ENCODE results near the gene RAB25.
"Not testable (repeated sequence)": the region's sequence is repeated elsewhere in the genome, so short reads cannot be mapped to it uniquely, and the experiment has no call there.

RAB25 gene

DNA sequence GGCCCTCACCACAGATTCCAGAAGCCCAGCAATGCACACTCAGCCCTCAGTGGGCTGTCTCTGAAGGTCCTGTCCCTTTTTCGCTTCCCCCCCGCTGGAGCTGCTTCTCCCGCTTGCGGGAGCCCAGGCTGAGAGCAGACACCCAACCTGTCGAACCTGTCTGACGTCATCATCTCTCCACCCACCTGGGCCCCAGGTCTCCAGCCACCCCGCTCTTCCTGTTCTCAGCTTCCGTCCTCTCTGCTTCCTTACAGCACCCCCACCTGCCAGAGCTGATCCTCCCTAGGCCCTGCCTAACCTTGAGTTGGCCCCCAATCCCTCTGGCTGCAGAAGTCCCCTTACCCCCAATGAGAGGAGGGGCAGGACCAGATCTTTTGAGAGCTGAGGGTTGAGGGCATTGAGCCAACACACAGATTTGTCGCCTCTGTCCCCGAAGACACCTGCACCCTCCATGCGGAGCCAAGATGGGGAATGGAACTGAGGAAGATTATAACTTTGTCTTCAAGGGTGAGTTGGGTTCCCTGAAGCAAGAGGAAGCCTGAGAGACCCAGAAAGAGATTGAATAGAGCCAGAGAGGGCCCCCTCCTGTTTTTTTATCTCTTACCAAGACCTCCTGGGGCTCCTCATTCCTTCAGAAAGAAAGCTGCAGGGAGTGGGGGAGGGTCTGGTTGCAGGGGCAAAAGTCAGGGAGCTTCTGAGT, at the start of gene RAB25:
Gene RAB25 (plus strand): TSS at position 224 of the 700 bp plus-strand sequence. CDS start 241 bp downstream, at position 465.
- no peak for DNase-seq

DNA sequence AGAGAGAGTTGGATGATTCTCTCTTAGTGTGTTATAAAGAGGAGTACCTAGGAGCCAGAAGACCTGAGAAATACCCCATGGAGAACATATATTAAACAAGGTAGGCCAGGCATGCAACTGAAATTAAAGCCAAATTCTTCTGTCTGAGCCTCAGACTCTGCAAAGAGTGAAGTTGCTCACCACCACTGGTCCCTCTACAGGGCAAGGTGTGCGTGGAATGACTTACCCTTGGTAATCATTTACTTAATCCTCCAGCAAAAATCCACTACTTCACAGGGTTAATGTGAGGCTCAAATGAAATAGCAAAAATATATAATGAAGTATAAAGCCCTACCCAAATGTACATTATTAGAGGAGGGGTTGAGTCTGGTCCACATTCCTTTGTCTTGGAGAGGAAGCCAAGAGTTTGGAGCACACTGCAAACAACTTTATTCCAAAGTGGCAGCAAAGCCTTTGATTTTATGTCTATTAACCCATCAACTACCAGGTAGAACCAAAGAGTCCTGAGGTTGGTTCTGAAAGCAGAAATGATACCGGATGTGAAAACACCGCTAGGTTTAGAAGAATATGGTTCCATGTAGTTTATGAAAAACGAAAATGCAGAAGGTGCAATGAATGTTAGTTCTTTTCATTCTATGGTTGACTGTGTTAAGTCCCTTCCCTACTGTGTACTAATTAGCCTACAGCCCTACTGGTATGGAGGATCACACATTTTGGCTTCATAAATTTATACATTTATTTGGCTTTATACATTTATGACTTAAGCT, 48.7 kb upstream of the RAB25 start:
- DNase-seq = no peak

DNA sequence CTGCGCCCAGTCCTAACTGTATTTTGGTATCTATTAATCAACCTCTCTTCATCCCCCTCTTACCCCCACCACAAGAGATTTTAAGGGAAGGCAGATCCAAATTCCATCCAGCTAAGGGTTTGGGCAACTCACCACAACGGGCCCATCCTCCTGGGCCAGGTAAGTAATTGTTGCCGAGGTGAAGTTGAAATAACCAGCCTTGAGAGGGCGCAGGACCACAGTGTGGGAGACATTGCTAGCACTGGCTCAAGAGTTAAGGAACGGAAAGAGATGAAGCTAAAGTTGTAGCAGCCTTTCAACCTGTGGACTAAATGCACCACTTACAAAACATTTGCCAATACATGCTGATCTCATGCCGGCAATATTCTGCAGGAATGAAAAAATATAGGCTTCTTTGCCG, 46.1 kb upstream of the RAB25 start:
- DNase-seq = no peak

DNA sequence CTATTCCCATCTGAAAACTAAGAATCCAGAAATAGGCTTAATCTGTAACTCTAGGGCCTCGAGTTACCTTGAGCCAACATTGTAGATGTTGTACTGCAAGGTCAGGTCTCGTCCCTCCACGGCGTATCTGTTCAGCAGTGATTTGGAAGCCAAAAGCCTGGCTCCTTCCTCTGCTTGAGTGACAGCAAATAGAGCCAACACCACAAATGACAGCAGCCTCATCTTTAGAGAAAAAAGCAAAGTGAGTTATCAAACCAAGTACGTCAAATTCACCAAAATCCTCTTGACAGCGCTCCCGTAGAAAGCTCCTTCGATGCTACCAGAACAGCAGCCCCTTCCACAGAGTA, 41.0 kb upstream of the RAB25 start:
- DNase-seq = no peak

DNA sequence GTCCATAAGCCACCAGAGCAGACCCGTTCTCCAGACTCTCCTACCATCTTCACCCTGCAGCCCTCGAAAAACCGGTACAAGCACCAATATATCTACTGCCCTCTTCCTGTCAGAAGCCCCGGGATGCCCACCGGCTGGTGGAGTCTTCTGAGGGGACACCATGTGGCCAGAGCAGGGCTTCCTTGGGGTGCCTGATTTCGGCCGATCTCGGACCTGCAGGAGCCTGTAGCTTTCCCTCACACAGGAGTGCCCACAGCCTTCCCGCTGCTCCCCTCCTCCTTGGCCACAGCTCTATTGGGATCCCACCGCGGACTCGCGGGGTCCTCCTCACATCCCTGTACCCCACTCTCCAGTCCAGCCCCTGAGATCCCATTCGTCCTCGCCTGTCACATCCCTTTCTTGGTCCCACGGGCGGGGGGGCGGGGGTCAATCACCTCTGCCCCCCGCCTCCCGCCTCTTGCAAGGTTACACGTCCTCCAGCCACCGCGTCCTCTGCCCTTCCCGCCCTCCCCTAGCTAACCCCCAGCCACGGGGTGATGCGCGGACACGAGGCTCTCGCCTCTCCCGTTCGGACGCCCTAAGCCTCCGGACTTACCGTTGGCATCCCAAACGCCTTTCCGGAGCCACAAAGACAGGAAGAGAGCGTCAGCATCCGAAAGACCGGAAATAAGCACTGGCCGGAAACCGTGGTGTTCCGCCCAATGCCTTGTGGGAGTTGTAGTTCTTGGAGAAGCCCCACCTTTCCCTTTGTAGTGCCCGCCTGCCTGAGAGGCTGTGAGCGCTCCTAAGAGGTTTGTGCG, 40.5 kb upstream of the RAB25 start, which contains the start of gene SSR2:
Gene SSR2 (minus strand): TSS at position 659 of the 800 bp plus-strand sequence. CDS start 784 bp downstream, outside the sequence.
- peak; percentile 45 to 95 (median 82) for DNase-seq

DNA sequence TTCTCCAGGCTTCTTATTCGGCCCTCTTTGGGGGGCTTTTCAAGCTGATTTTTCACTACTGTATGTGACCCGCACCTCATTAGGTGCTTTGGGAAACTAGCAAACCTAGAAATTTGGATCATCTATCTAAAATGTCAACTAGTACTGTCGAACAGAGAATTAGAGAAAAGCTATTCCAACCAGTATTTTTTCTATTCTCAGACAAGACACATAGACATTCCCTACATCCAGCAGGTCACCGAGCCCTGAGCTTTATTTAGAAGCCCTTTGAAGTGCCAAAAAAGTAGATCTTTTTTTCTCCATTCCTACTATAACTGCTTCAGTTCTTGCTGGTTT, 39.9 kb upstream of the RAB25 start:
- DNase-seq = no peak

DNA sequence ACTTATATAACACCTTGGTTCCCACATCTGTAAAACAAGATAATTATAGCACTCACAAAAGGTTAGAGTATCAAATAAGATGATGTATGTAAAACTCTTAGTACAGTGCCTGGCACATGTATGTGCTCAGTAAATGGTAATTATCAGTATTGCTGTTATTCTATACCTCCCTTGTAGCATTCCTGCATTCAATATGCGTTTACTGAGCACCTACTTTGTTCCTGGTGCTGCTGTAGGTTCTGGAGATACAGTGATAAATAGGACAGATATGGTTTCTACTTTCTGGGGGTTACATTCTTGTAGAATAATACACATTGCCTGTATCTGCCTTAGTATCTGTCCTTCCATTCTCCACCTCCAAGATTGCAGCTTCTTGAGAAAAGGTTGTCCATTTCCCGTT, 39.0 kb upstream of the RAB25 start:
- DNase-seq = no peak

DNA sequence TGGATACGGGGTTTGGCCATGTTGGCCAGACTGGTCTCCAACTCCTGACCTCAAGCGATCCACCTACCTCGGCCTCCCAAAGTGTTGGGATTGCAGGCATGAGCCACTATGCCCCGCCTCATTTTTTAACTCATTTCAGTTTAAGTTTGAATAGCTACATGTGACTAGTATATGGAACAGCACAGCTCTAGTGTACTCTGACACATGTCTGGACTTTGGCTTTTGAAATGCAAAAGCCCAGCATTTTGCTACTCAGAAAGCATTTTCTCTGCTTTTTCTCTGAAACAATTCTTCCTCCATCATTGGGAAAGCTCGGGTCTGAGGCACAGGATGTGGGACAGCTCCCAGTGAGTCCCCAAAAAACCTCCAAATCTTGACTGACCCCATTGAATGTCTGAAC, 36.2 kb upstream of the RAB25 start:
- no peak for DNase-seq

DNA sequence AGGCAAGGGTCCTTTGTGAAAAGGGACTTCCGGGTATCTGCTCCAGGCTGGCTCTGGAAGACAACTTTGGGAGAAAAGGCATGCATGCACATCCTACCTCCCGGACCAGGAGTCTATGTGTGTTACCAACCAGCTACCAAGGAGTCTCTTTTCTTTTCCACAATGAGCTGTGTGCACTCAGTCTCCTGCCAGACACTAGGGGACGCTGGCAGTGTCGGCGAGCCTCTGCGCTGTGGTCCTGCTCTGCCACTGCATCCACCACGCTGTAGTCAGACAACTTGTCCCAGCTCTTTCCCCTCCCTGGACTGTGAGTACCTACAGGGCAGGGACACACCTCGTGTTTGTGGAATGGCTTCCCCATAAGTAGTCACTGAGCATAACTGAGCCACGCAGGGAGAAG, 35.1 kb upstream of the RAB25 start:
- peak in 14 of 56 donors; percentile 0 to 41 (median 8) for DNase-seq

DNA sequence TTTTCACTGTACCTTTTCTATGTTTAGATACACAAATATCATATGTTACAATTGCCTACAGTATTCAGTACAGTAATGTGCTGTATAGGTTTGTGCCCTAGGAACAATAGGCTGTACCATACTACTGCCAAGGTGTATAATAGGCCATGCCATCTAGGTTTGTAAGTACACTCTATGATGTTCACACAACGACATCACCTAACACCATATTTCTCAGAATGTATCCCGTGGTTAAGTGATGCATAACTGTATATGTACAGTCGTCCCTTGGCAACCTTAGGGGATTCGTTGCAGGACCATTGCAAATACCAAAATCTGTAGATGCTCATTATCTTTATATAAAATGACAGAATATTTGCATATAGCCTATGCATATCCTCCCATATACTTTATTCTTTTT, 34.4 kb upstream of the RAB25 start:
- DNase-seq = no peak

DNA sequence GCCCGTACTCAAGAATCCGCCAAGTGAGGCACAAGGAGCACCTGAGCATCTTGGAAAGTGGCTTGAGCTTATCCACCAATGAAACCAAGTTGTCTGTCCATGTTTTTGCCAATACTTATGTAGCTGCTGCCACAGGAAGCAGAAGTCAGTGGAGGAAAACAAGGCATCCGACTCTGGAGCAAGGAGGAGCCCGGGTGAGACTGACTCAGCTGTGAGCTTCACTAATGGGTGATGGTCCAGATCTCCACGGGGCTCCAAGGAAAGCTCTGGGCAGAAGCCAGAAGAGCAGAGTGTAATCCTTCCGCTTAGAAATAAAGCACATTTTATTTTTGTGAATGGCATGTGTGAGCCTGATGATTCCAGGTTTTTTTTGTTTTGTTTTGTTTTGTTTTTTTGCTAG, 27.9 kb upstream of the RAB25 start:
- no peak for DNase-seq

DNA sequence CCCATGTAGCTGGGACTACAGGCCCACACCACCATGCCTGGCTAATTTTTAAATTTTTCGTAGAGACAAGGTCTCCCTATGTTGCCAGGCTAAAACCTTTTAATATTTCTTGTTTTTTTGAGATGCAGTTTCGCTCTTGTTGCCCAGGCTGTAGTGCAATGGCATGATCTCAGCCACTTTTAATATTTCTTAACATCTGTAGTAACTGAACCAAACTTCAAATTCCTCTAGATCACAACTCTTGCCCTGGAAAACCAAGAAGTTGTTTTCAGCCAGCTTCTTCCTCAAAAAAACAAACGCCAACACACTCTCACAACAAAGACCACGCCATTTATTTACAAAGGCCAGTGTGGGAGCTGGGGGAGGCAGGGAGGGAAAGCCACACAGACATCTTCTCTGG, 26.0 kb upstream of the RAB25 start:
- not testable (repeated sequence) for DNase-seq

DNA sequence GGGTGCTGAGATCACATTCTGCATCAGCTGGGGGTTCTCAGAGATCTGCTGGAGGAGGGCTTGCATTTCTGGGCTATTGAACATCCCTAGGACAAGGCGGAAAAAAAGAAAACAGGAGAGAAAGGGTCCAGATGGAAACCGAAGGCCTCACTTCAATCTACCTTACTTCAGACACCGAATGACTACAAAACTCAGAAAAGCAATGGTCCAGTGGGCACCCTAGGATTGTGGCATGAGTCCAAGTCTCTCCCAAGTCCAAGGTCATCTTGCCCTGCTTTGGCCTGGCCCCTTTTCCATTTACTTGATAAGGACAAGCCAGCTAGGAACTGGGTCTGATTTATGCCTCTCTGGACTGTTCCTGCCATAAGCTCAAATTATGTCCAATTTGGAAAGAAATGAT, 18.1 kb upstream of the RAB25 start:
- DNase-seq = no peak

DNA sequence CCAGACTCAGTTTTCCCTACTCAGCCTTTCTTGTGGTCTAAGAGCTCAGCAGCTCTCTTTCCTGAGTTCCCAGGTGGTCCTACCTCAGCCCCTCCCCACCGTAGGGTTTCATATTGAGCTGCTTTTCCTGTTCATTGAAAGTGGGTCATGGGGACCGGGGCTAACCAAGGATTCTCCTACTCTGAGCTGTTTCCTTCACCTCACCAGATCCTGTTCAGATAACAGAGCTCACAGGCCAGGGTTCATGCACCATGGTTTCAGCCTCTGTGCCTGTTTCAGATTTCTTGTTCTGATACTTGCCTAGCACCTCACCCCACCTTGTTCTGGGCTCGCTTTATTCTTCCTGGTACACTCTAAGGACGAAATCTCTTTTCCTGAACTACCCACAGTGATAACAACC, 15.9 kb upstream of the RAB25 start:
- DNase-seq = no peak

DNA sequence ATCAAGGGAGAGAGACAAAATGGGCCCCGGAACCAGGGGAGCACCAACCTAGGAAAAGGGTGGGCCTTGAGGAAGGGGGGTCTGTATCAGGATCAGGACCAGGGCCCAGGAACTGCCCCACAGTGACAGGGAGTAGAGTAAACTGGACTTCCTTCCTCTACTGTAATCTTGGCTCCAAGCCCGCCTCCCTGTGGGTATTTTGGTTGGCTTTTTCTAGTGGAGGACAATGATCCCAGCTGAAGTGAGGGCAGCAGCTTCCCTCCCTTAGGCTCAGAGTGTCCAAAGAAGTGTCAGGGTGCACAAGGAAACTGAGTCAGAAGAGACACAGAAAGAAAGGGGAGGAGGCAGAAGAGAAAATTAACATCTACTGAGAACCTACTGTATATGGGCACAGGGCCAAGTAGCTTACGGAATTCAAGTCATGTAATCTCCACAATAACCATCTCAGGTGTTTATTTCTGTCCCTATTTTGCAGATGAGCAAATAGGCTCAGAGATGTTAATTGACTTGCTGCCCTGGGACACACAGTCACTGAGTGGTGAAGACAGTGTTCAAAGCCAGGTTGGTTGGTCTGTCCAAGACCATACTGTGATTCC, 12.2 kb upstream of the RAB25 start:
- DNase-seq = no peak

DNA sequence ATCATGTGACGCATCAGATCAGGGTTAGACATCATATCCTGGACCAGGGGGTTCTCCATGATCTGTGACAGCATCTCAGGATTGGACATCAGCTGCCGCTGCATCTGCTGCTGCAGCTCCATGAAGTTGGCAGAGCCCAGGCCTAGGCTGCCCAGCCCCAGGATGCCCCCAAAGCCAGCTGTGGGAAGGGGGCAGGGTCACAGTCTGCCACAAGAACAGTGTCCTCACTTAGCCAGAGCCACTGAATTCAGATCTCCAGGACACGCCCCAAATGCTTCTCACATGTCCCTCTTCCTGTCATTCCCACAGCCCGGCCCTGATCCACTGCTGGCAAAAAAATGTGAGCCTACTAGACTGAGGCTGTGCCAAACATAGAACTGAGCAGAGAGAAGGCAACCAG, 10.6 kb upstream of the RAB25 start:
- DNase-seq = peak in 42 of 56 donors; percentile 4 to 78 (median 46)

DNA sequence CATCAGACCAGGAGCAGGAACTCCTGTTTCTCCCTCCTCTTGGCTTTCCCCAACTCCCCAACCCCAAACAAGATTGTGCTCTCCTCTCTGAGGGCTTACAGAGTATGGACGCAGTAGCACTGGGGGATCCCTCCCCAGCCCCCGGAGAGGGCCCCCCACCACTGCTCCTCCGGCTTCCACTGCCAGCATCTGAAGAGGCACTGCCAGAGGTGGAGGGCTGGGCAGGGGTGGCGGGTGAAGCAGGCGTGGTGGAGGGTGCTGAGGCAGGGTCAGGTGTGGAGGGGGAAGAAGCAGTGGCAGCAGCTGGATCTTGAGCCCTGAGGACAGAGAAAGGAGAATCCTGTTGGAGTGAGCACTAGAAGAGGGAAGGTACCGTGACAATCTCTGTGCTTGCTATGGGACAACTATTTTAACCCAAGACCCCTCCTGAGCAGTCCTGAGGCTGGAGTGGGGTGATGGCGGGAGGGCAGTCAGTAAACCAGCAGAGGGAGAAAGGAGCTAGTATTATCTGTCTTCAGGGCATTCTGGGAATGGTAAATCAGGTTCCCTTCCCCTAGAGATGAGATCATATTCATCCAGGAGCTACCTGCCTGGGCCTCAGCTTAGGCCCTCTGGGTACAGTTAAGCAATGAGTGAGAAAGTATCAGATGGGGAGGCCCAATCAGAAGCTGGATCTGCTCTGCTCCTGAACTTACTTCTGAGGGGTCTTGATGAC, 9.8 kb upstream of the RAB25 start:
- no peak for DNase-seq

DNA sequence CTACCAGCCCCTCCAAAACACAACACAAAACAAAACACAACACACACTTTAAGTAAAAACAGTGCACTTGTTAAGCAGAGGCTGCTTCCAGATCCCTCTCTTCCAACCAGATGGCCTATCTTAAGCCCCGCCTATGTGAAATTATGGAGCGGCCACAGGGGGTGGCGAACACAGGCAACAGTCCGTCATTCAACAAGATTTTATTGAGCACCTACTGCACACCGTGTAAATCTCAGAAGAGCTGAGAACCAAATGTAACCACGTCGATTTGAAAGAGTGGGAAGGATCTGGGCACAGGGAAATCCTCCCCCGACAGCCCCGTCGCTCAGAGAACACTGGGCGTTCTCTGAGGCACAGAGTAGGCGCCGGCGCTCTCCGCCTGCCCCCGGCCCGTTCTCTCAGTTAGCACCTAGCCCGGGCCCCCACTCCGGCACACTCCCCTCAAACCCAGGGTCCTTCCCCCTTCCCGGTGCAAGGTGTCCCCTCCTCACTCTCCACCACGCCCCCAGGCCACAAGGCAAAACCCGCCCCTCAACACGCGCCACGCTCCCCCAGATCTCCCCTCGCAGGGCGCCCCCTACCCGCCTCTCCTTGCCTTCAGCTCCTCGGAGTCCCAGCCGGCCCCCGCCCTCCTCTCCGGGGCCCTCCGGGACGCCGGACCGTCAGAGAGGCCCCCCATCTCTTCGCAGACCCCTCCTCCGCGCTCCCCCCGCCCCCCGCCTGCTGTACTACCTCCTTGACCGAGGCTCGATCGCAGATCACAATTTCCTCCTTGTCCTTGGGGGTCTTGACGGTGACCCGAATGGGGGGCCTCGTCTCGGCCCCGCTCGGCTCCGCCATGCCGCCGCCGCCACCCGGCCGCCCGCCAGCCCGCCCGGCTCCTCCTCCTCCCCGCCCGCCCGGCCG, 7.8 kb upstream of the RAB25 start:
- DNase-seq = peak in 36 of 56 donors; percentile 21 to 67 (median 46)

DNA sequence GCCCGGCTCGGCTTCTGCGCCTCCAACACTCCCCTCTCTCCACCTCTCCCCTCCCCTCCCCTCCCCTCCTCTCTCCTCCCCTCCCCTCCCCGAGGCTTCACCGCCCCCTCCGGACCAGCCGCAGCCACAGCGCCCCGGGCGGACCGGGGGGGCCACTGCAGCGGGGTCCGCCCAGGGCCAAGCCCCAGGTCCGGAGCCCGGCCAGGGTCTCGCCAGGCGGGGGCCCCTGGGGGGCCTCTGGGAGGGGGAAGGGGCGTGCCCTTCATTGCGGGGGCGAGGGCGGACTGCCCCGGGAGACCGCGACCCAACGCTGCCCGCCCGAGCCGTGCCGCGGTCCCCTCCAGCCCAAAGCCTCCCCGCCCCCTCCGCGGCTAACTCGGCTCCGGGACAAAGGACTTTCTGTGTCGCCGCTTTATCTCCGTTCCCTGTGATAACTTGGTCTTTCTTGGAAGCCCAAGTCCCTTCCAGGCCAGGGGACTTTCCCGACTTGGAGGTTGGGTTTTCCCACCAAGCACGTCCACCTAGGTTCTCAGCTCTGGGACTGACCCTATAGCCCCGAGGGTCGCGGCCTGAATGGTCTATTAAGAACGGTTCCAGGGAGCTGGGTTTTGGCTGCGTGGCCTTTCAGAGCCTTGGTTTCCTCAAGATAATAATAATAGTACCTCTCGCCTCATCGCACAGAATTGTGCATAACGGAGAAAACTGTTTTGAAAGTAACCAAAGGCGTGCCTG, 7.0 kb upstream of the RAB25 start, which contains the start of gene UBQLN4:
Gene UBQLN4 (minus strand): TSS at position 31 of the 732 bp plus-strand sequence. CDS start 97 bp downstream, outside the sequence.
- DNase-seq = peak in 55 of 56 donors; percentile 34 to 93 (median 82)

Measured in amygdala (tissue), 56 donors.